GM19324 (cell line): ENCODE measurements around the gene TEP1.

Experiments used
- ATAC-seq: cut with Tn5 transposase; IDR thresholded peaks from one replicate; pipeline ENCODE4 v1.9.1; 2021; ENCODE audit warnings: mild to moderate bottlenecking, moderate library complexity; ENCODE audit not compliant: unreplicated experiment, low FRiP score

The TEP1 gene

GRCh38 chr14:20434701-20435581, 21.6 kb upstream of the TEP1 start:
- ATAC-seq, result no peak

- ATAC-seq, result no peak
Measured at GRCh38 chr14:20429801-20430669, 16.7 kb upstream of the TEP1 start.

GRCh38 chr14:20428802-20429201, 15.5 kb upstream of the TEP1 start:
- ATAC-seq, result no peak

GRCh38 chr14:20428010-20428365, 14.7 kb upstream of the TEP1 start:
- peak; percentile 33 for ATAC-seq

GRCh38 chr14:20427231-20428009, 14.1 kb upstream of the TEP1 start:
- ATAC-seq, result peak; percentile 69

GRCh38 chr14:20424851-20425250, 11.6 kb upstream of the TEP1 start:
- ATAC-seq, result no peak

- no peak for ATAC-seq
Measured at GRCh38 chr14:20422886-20423285, 9.6 kb upstream of the TEP1 start.

GRCh38 chr14:20421267-20421666, 8.0 kb upstream of the TEP1 start:
- ATAC-seq, result no peak

GRCh38 chr14:20419419-20419818, 6.1 kb upstream of the TEP1 start:
- ATAC-seq, result no peak

- no peak for ATAC-seq
Measured at GRCh38 chr14:20418501-20418909, 5.2 kb upstream of the TEP1 start.

GRCh38 chr14:20417250-20418186, 4.2 kb upstream of the TEP1 start:
- ATAC-seq, result no peak

GRCh38 chr14:20416223-20416622, 2.9 kb upstream of the TEP1 start:
- ATAC-seq, result no peak

GRCh38 chr14:20415782-20416206, 2.5 kb upstream of the TEP1 start:
- ATAC-seq, result no peak

- ATAC-seq, result no peak
Measured at GRCh38 chr14:20413744-20414082, 412 bp upstream of the TEP1 start.

GRCh38 chr14:20412411-20412810, 890 bp downstream of the TEP1 start:
- ATAC-seq, result peak; percentile 70

- no peak for ATAC-seq
Measured at GRCh38 chr14:20409226-20409625, 4.1 kb downstream of the TEP1 start.

- no peak for ATAC-seq
Measured at GRCh38 chr14:20403521-20403920, 9.8 kb downstream of the TEP1 start.

- no peak for ATAC-seq
Measured at GRCh38 chr14:20400965-20401593, 12.2 kb downstream of the TEP1 start.

- no peak for ATAC-seq
Measured at GRCh38 chr14:20400589-20400964, 12.7 kb downstream of the TEP1 start.
